ENCODE data around the gene SLC17A3.

SLC17A3 gene

GRCh38 chr6:25889877-25890853, 16.1 kb upstream of the SLC17A3 start:
- no peak for DNase-seq (ENCODE audit: low read depth in 2 of 2, low spot score in 1 of 2)

GRCh38 chr6:25888626-25889025, 14.6 kb upstream of the SLC17A3 start:
- no peak for DNase-seq (ENCODE audit: low read depth in 2 of 2, low spot score in 1 of 2)

DNA sequence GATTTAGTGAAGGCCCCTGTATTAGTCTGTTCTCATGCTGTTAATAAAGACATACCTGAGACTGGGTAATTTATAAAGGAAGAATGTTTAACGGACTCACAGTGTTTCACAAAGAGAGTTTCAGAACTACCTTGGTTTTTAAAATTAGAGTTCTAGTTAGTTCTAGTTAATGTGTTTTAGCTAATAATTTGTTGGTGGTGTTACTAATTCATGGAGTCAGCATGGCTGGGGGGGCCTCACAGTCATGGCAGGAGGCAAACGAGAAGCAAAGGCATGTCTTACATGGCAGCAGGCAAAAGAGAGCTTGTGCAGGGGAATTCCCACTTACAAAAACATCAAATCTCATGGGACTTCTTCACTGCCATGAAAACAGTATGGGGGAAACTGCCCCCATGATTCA, 12.0 kb upstream of the SLC17A3 start:
- no peak for DNase-seq (ENCODE audit: low read depth in 2 of 2, low spot score in 1 of 2)

DNA sequence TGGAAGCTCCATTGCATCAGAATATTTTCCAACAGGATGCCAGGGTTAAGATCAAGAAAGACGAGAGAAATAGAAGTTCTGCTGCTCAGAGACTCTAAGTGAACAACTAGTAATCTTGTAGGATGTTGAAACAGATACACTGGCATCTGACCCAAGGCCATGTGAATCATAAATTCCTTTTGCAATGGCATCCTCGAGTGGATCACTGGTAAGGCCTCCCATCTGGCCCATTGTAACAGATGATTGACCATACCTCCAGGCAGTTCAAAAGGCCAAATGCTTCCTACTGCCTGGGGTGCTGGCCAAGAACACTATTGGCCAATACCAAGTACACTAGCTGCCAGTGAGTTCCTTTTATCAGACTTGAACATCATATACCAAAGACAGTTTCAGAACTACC, 9.9 kb upstream of the SLC17A3 start:
- DNase-seq (ENCODE audit: low read depth in 2 of 2, low spot score in 1 of 2), result no peak

DNA sequence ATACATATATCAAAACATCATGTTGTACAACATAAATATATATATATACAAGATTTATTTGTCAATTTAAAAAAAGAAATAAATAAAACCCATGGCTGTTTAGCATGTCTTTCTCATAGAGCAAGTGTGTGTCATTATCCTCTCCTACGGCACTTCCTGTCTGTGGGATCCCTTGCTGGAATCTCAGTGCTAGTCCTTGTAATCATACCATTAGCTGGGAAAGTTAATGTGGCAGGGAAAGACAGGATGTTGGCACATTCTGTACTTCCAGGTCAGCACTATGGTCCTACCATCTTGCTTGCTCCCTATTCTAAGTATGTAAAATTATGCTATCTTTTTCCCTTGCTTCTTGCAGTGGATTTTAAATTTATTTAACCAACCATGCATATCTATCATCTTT, 9.5 kb upstream of the SLC17A3 start:
- no peak for DNase-seq (ENCODE audit: low read depth in 2 of 2, low spot score in 1 of 2)

- DNase-seq (ENCODE audit: low read depth in 2 of 2, low spot score in 1 of 2), result peak in 1 of 2 donors; percentile 2
These were observed 8.0 kb upstream of the SLC17A3 start for GRCh38 chr6:25882051-25882496.

DNA sequence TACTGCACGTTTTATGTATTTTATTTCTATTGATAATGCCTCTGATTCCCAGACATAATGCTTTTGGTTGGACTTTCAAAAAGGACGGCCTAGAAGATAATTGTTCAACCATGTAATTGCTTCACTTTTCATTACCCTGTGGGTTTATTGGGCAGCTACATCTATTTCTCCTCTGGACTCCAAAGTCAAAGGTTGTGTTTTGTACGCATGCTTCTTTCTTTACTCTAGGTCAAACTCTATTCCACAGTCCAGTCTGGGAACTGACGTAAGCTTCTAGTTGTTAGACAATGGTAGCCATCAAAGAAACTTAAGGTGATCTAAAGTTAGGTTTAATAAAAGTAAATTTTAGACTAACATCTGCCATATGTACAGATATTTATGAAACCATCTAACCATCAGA, 6.6 kb upstream of the SLC17A3 start:
- no peak for DNase-seq (ENCODE audit: low read depth in 2 of 2, low spot score in 1 of 2)

DNA sequence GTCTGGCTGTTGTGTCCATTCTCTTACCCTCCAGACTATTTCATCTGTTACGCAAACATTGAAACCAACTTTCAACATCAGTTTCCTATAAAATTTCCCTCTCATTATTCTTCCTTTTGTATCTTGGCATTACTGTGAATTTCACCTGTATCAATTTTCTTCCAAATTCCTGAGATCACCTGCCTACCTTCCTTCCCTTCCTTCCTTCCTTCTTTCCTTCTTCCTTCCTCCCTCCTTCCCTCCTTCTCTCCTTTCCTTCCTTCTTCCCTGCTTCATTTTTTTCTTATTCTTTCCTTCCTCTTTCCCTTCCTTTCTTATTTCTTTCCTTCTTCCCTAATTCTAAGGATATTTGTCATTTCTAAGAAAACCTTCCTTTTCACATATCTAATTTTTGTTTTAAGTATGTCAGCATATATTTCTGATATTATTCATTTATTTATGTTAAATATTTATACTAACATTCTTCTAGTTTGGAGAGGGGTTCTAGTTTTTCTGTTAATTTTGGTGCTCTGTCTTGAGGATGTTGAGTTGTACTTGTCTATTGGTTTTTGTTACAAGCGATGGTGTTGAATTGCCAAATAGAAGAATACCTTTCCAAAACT, 4.8 kb upstream of the SLC17A3 start:
- no peak for DNase-seq (ENCODE audit: low read depth in 2 of 2, low spot score in 1 of 2)

- no peak for DNase-seq (ENCODE audit: low read depth in 2 of 2, low spot score in 1 of 2)
These were observed 2.0 kb upstream of the SLC17A3 start for GRCh38 chr6:25875926-25876602.

- DNase-seq (ENCODE audit: low read depth in 2 of 2, low spot score in 1 of 2), result no peak
These were observed 1.5 kb upstream of the SLC17A3 start for GRCh38 chr6:25875563-25875905.

- no peak for DNase-seq (ENCODE audit: low read depth in 2 of 2, low spot score in 1 of 2)
These were observed 949 bp upstream of the SLC17A3 start for GRCh38 chr6:25874822-25875562.

- DNase-seq (ENCODE audit: low read depth in 2 of 2, low spot score in 1 of 2), result no peak
These were observed 1.2 kb downstream of the SLC17A3 start for GRCh38 chr6:25872814-25873213.

DNA sequence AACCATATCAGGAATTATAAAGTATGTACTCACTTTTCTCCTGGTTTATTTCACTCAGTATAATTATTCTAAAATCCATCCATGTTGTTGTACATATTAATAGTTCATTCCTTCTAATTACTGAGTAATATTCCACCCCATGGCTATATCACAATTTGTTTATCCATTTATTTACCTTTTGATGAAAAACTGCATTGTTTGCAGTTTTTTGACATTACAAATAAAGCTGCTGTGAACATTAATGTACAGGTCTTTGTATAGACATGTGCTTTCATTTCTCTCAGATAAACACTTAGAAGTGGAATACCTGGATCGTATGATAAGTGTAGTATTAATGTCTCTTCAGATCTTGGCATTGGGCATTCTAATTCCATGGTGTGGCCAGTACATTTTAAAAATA, 4.2 kb downstream of the SLC17A3 start:
- no peak for DNase-seq (ENCODE audit: low read depth in 2 of 2, low spot score in 1 of 2)

GRCh38 chr6:25868436-25869183, 5.4 kb downstream of the SLC17A3 start:
- DNase-seq (ENCODE audit: low read depth in 2 of 2, low spot score in 1 of 2), result no peak

- no peak for DNase-seq (ENCODE audit: low read depth in 2 of 2, low spot score in 1 of 2)
These were observed 8.0 kb downstream of the SLC17A3 start for GRCh38 chr6:25866011-25866410.

GRCh38 chr6:25863360-25863759, 10.7 kb downstream of the SLC17A3 start:
- no peak for DNase-seq (ENCODE audit: low read depth in 2 of 2, low spot score in 1 of 2)

GRCh38 chr6:25862199-25862598, 11.8 kb downstream of the SLC17A3 start:
- no peak for DNase-seq (ENCODE audit: low read depth in 2 of 2, low spot score in 1 of 2)

GRCh38 chr6:25852756-25853155, 21.3 kb downstream of the SLC17A3 start:
- no peak for DNase-seq (ENCODE audit: low read depth in 2 of 2, low spot score in 1 of 2)

GRCh38 chr6:25851961-25852360, 22.1 kb downstream of the SLC17A3 start:
- no peak for DNase-seq (ENCODE audit: low read depth in 2 of 2, low spot score in 1 of 2)

- DNase-seq (ENCODE audit: low read depth in 2 of 2, low spot score in 1 of 2), result no peak
These were observed 29.5 kb downstream of the SLC17A3 start for GRCh38 chr6:25844518-25844917.

- no peak for DNase-seq (ENCODE audit: low read depth in 2 of 2, low spot score in 1 of 2)
These were observed 31.5 kb downstream of the SLC17A3 start for GRCh38 chr6:25842526-25842925.

All from stimulated activated CD8-positive, alpha-beta memory T cell treated with anti-CD3 and anti-CD28 coated beads, Interleukin-4, amount 100 ng/mL, for 4 hours (primary cell).